GM13976 (cell line): ENCODE data around the gene TRIM39.

Source experiments
- DNase-seq: peaks from one replicate; pipeline ENCODE4 v3.0.0; 2012; ENCODE audit warnings: low spot score
- CTCF ChIP-seq: IDR thresholded peaks from 2 replicates; pipeline ENCODE4 v1.5.1; 2012; ENCODE audit warnings: borderline replicate concordance, mild to moderate bottlenecking; ENCODE audit not compliant: insufficient read depth; ENCODE audit errors: extremely low read depth, missing control alignments, control extremely low read depth
- in situ Hi-C: fragments of 300-500 bp; cut with MboI; formaldehyde crosslinking; loops from one replicate; pipeline ENCODE4 v1.12.0; 2022; ENCODE audit warnings: low sequenced_read_pairs, mixed read lengths, inconsistent platforms; ENCODE audit not compliant: unreplicated experiment

TRIM39 gene

DNA sequence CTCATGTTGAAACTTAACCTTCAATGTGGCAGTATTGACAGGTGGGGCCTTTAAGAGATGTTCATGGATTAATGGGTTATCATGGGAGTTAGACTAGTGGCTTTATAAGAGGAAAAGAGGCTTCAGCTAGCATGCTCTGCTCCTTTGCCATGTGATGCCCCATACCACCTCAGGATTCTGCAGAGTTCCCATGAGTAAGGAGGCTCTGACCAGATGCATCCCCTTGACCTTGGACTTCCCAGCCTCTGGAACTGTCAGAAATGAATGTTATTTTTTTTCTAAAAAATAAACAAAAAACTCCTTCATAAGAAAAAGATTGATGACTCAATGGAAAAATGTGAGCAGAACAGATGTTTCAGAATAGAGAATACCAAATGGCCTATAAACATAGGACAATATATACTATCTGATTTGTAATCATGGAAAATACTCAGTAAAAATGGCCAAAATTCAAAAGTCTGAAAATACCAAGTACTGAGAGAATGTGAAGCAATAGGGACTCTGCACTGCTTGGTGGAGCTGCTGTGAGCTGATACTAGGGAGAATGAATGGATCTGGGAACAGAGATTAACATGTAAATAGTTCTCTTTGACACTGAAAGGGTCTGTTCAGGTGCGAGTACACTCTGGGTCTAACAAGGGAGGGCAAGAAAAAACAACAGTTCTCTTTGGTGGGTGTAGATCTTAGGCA, 7.4 kb upstream of the TRIM39 start:
- no peak for TF ChIP-seq CTCF
- in situ Hi-C loops: no loop called here
- DNase-seq: no peak

- DNase-seq: no peak
- TF ChIP-seq CTCF: no peak
- in situ Hi-C loops: no loop called here
Observed at GRCh38 chr6:30321692-30322388, 4.9 kb upstream of the TRIM39 start.

DNA sequence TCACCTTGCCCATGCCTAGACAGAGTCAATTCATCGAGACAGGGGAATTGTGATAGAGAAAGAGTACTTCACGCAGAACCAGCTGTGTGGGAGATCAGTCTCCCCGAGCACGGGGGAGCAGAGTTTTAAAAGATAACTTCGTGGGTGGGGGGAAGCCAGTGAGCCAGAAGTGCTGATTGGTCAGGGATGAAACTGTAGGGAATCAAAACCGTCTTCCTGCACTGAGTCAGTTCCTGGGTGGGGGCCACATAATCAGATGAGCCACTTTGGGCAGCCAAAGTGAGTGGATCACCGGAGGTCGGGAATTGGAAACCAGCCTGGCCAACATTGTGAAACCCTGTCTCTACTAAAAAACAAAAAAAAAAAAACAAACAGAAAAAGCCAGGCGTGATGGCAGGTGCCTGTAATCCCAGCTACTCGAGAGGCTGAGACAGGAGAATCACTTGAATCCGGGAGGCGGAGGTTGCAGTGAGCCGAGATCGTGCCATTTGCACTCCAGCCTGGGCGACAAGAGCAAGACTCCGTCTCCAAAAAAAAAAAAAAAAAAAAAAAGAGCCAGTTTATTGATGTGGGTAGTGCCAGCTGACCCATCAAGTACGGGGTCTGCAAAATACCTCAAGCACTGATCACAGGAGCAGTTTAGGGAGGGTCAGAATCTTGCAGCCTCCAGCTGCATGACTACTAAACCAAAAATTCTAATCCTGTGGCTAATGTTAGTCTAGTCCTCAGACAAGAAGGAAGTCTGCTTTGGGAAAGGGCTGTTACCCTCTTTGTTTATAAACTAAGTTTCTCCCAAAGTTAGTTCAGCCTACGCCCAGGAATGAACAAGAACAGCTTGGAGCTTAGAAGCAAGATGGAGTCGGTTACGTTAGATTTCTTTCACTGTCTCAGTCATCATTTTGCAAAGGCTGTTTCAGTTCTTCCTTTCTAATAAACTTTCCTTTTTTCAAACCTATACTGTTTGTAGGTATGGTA, 3.9 kb upstream of the TRIM39 start:
- TF ChIP-seq CTCF: no peak
- DNase-seq: no peak
- in situ Hi-C loops: no loop called here

GRCh38 chr6:30323806-30324205, 2.9 kb upstream of the TRIM39 start:
- no peak for DNase-seq
- in situ Hi-C loops: no loop called here
- TF ChIP-seq CTCF: no peak

DNA sequence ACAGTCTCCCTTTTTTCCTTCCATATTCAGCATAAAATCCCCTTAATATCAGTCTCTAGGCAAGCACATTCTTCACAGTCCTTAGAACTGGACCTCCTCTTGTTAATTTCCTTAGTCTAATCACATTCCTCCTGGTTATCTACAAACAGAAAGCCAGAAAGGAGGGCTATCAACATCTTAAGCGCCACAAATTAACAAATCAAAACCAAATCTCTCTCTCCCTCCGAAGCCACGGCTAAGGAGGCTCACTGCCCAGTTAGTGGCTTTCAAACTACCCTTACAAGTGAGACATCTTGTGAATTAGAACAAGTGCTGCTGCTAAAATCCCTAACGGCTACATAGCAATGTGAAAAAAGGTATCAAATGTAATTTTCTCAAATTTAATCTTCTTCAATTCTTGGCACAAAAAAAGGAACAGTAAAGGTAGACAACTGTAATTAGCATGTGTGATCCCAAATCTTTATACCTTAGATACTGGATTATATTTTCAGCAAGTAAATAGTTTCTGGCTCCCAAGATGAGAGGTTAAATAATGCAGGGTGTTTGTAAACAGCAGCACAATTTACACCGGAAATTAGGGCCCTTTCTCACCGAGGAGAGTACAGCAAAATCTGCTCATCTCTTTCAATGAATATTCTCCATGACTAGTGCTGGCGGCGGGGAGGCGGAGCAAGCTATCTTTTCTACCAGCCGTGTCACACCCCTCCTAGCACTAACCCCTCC, 1.4 kb upstream of the TRIM39 start:
- peak; percentile 81 for DNase-seq
- in situ Hi-C loops: no loop called here
- no peak for TF ChIP-seq CTCF
